DND-41 (cell line): ENCODE measurements around the gene GPR37.

Experiments
- ATAC-seq: fragments of 200-7000 bp; cut with Tn5 transposase; 3 replicates; pipeline ENCODE4 v1.9.1; 2021; ENCODE audit warnings: low read depth; ENCODE audit not compliant: insufficient read depth
- DNase-seq: peaks from one replicate; pipeline ENCODE4 v3.0.0-alpha.2; 2020
- H2AFZ ChIP-seq: 2 replicates; pipeline ENCODE4 v1.6.0; 2012; ENCODE audit warnings: low read depth, low read length
- H3K27ac ChIP-seq: 2 replicates; pipeline ENCODE4 v1.5.1; 2012; ENCODE audit warnings: low read length, inconsistent platforms
- H3K27me3 ChIP-seq: fragments of 200-600 bp; sonication (generic); 2 replicates; pipeline ENCODE4 v1.6.0; 2012; ENCODE audit warnings: low read length, mild to moderate bottlenecking, inconsistent platforms; ENCODE audit not compliant: insufficient read depth, poor library complexity
- H3K36me3 ChIP-seq: 2 replicates; pipeline ENCODE4 v1.5.1; 2012; ENCODE audit warnings: low read length, inconsistent platforms; ENCODE audit not compliant: insufficient read depth
- H3K4me1 ChIP-seq: 2 replicates; pipeline ENCODE4 v1.5.1; 2012; ENCODE audit warnings: mild to moderate bottlenecking, low read length; ENCODE audit not compliant: insufficient read depth
- H3K4me2 ChIP-seq: 2 replicates; pipeline ENCODE4 v1.6.0; 2012; ENCODE audit warnings: mild to moderate bottlenecking, moderate library complexity, low read length, inconsistent platforms; ENCODE audit not compliant: insufficient read depth
- H3K4me3 ChIP-seq, 2 experiments: fragments of 200-600 bp in 1 of 2; shearing (Covaris generic) in 1 of 2; 2 replicates each; pipeline ENCODE4 v1.5.1; 2012 to 2016; ENCODE audit warnings: inconsistent platforms in 2 of 2, low read length in 2 of 2, mild to moderate bottlenecking in 2 of 2, low read depth in 1 of 2, moderate library complexity in 1 of 2
- H3K79me2 ChIP-seq: 2 replicates; pipeline ENCODE4 v1.6.0; 2012; ENCODE audit warnings: low read length, inconsistent platforms; ENCODE audit not compliant: insufficient read depth
- H3K9ac ChIP-seq: 2 replicates; pipeline ENCODE4 v1.6.0; 2012; ENCODE audit warnings: low read depth, mild to moderate bottlenecking, inconsistent platforms, low read length, moderate library complexity
- H3K9me3 ChIP-seq: 2 replicates; pipeline ENCODE4 v1.5.1; 2012; ENCODE audit warnings: low read length, moderate library complexity, mild to moderate bottlenecking, inconsistent platforms; ENCODE audit not compliant: insufficient read depth, severe bottlenecking
- H4K20me1 ChIP-seq: 2 replicates; pipeline ENCODE4 v1.6.0; 2012; ENCODE audit warnings: low read length; ENCODE audit not compliant: insufficient read depth
- CTCF ChIP-seq: IDR thresholded peaks from 2 replicates; pipeline ENCODE4 v1.5.1; 2012; ENCODE audit warnings: borderline replicate concordance, low read length, moderate library complexity, mild to moderate bottlenecking; ENCODE audit not compliant: poor library complexity, severe bottlenecking; ENCODE audit errors: extremely low read depth
- EZH2 ChIP-seq: IDR thresholded peaks from 3 replicates; pipeline ENCODE4 v1.6.1; 2012; ENCODE audit warnings: borderline replicate concordance, low read depth, mild to moderate bottlenecking, moderate library complexity, low read length, inconsistent platforms; ENCODE audit not compliant: severe bottlenecking

GPR37 gene

GRCh38 chr7:124801330-124801895 is 35.8 kb upstream of the GPR37 start:
- H3K4me2 ChIP-seq: no peak overlapping the region
- H3K27ac ChIP-seq: no peak overlapping the region
- TF ChIP-seq EZH2 (no peak), CTCF (no peak)
- no peak overlapping the region for H2AFZ ChIP-seq
- H3K9me3 ChIP-seq: no peaks in the 10 kb centered on the region
- DNase-seq (no peak), ATAC-seq (no peak)
- H3K9ac ChIP-seq: no peak overlapping the region
- no peaks in the 10 kb centered on the region for H3K36me3 ChIP-seq
- H4K20me1 ChIP-seq: no peaks in the 10 kb centered on the region
- H3K4me1 ChIP-seq: no peaks in the 10 kb centered on the region
- no peaks in the 10 kb centered on the region for H3K79me2 ChIP-seq
- no peaks in the 10 kb centered on the region for H3K27me3 ChIP-seq
- H3K4me3 ChIP-seq: no peak overlapping the region

- H3K27me3 ChIP-seq: no peaks in the 10 kb centered on the region
- no peaks in the 10 kb centered on the region for H3K4me1 ChIP-seq
- no peak for TF ChIP-seq EZH2
- no peak for TF ChIP-seq CTCF
These were observed 34.8 kb upstream of the GPR37 start for GRCh38 chr7:124800386-124800785.

GRCh38 chr7:124799448-124799847 is 33.9 kb upstream of the GPR37 start:
- no peaks in the 10 kb centered on the region for H3K9me3 ChIP-seq
- no peaks in the 10 kb centered on the region for H4K20me1 ChIP-seq
- H3K27me3 ChIP-seq: no peaks in the 10 kb centered on the region
- H3K36me3 ChIP-seq: no peaks in the 10 kb centered on the region
- H3K9ac ChIP-seq: no peak overlapping the region
- H3K4me3 ChIP-seq: no peak overlapping the region
- no peak overlapping the region for H2AFZ ChIP-seq
- no peak overlapping the region for H3K4me2 ChIP-seq
- ATAC-seq (no peak), DNase-seq (no peak)
- no peak for TF ChIP-seq CTCF
- TF ChIP-seq EZH2: no peak
- H3K4me1 ChIP-seq: no peaks in the 10 kb centered on the region
- no peaks in the 10 kb centered on the region for H3K79me2 ChIP-seq
- no peak overlapping the region for H3K27ac ChIP-seq

More at GRCh38 chr7:124800386-124800785, 34.8 kb upstream of the GPR37 start:
- Histone ChIP-seq H3K9me3 (no peaks in the 10 kb centered on the region), H4K20me1 (no peaks in the 10 kb centered on the region), H3K79me2 (no peaks in the 10 kb centered on the region), H3K4me2 (no peak overlapping the region), H3K4me3 (no peak overlapping the region), H2AFZ (no peak overlapping the region), H3K27ac (no peak overlapping the region), H3K9ac (no peak overlapping the region), H3K36me3 (no peaks in the 10 kb centered on the region)
- no peak for ATAC-seq
- DNase-seq: no peak

- Histone ChIP-seq H3K79me2 (no peaks in the 10 kb centered on the region), H3K27me3 (no peaks in the 10 kb centered on the region), H2AFZ (no peak overlapping the region), H3K4me2 (no peak overlapping the region), H3K36me3 (no peaks in the 10 kb centered on the region), H3K27ac (no peak overlapping the region), H4K20me1 (no peaks in the 10 kb centered on the region), H3K9me3 (no peaks in the 10 kb centered on the region), H3K9ac (no peak overlapping the region), H3K4me3 (no peak overlapping the region), H3K4me1 (no peaks in the 10 kb centered on the region)
- DNase-seq (no peak), ATAC-seq (no peak)
- TF ChIP-seq EZH2 (no peak), CTCF (no peak)
These were observed 31.2 kb upstream of the GPR37 start for GRCh38 chr7:124796771-124797170.
